HG02623 (cell line): ENCODE results near the gene SYTL3.
"Not testable (repeated sequence)": the region's sequence is repeated elsewhere in the genome, so short reads cannot be mapped to it uniquely, and the experiment has no call there.

Source experiments
- ATAC-seq: cut with Tn5 transposase; IDR thresholded peaks from one replicate; pipeline ENCODE4 v1.9.1; 2021; ENCODE audit warnings: moderate library complexity; ENCODE audit not compliant: unreplicated experiment

The SYTL3 gene

DNA sequence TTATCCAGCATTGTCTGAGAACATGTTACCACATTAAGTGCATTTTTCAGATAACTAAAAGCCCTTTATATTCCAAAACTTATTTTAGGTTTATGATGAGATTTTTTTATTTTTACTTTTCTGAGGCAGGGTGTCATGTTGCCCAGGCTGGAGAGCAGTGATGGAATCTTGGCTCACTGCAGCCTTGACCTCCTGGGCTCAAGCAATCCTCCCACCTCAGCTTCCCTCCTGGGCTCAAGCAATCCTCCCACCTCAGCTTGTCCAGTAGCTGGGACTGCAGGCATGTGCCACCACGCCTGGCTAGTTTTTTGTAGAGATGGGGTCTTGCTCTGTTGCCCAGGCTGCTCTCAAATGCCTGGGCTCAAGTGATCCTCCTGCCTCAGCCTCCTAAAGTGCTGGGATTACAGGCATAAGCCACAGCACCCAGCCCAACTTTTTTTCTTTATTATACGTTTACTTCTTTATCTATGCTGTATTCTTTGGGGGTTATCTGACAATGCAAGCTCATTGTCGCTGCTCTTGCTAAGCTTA is 11.5 kb upstream of the SYTL3 start:
- ATAC-seq, result no peak

DNA sequence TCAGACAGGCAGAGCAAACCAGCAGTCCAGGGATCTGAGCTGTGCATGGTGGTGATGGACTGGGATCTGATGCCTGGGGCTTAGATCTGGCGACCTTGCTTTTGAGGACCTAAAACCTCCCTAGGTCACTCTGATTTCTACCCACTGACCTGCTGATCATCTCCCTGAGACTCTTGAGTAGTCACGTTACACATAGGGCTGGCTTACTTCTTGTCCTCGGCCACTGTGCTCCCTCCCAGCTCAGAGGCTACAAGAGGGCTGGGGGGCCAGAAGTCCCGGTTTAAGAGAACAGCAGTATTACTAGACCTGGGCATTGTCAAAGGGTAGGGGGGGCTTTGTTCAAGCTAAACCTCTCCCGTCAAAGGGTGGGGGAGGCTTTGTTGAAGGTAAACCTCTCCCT is 10.8 kb upstream of the SYTL3 start:
- no peak for ATAC-seq

DNA sequence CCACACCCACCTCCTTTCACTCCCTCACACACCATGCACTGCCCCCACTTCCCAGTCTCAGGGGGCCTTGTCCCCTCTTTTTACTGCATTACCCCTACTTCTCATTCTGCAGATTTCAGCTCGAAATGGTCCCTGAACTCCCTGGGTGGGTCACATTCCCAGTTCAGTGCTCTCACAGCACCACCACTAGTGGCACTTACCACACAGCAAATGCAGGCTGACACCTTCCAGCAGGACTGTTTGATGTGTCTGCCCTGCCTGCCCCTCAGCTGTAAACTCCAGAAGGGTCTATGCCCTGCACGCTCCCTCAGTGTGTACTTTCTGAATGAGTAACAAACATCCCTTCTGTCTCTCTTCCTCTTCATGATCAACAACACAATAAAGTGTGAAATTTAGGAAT is 9.3 kb upstream of the SYTL3 start:
- ATAC-seq, result no peak

DNA sequence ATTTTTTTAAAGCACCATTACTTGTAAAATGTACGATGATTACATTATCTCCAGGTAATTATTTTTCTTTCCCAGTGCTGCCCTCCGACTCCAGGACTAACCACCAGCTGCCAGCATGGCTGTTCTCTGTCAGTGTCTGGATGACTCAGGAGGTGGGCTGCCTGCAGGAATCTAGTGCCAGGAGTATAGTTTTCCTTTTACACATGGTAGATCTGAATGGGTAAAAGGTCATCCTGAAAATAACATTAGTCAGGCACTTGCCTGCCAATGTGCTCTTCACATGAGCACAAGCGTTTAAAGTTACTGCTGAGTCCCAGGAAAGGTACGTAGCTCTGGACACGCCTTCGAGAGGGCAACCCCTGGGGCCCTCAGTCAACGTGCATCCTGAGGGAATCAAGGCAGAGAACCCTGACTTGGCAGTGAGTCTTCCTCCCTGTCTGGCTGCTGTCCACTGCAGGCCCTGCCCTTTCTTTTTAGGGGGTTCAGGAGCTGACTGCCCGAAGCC is 7.7 kb upstream of the SYTL3 start:
- ATAC-seq, result no peak

DNA sequence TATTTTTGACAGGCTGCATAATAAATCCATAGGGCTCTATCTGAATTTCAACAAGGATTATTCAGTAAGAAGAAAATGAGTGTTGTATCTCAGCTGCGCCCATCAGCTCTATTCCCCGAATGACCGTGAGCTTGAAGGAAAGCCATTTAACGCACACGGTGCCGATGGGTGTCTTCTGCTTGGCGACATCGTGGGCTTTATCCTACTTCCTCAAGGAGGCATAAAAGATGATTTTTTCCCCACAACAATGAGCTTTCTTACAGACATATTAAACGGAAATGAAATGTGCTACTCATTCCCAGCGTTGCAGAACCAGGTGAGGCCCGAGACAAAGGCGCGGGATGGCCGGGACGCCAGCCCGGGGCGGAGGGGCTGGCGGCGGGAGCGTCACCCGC is 6.0 kb upstream of the SYTL3 start:
- no peak for ATAC-seq

DNA sequence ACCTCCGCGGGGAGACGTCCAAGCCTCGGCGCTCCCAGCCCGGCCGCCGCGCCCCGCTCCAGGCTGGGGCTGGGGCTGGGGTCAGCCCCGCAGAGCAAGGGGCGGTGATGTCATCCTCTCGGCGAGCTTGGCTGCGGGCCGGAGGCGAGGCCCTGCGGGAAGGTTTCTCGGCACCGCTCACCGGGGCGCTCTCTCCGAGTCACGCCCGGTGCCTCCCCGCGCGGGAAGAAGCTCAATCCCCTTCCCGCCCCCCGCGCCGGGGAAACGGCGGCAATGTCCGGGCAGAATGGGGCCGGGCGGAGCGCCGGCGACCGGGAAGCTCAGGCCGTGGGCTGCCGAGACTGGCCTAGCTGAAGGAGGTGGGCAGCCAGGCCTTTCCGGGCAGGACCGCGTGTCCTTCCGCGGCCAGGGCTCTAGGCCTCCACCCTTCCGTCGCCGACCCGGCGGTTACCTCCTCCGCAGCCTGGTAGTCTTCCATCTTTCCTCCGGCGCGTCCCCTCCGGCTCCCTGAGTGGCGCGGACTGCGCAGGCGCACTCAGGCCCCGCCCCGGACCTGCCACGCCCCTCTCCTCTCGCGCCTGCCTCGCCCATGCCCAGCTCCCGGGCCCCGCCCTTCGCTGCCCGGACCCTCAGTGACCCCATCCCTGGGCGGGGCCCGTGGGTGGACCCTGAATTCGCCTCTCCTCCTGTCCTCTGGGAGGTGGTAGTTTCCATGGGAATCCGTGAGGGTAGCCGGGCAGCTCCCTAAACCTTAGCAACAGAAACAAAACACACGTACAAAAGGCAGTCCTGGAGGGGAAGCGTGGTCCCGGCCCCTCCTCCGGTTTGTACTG is 5.4 kb upstream of the SYTL3 start, which contains the start of gene DYNLT1:
Gene DYNLT1 (minus strand): TSS at position 513 of the 833 bp plus-strand sequence. CDS start 35 bp downstream, at position 478.
- peak; percentile 62 for ATAC-seq

DNA sequence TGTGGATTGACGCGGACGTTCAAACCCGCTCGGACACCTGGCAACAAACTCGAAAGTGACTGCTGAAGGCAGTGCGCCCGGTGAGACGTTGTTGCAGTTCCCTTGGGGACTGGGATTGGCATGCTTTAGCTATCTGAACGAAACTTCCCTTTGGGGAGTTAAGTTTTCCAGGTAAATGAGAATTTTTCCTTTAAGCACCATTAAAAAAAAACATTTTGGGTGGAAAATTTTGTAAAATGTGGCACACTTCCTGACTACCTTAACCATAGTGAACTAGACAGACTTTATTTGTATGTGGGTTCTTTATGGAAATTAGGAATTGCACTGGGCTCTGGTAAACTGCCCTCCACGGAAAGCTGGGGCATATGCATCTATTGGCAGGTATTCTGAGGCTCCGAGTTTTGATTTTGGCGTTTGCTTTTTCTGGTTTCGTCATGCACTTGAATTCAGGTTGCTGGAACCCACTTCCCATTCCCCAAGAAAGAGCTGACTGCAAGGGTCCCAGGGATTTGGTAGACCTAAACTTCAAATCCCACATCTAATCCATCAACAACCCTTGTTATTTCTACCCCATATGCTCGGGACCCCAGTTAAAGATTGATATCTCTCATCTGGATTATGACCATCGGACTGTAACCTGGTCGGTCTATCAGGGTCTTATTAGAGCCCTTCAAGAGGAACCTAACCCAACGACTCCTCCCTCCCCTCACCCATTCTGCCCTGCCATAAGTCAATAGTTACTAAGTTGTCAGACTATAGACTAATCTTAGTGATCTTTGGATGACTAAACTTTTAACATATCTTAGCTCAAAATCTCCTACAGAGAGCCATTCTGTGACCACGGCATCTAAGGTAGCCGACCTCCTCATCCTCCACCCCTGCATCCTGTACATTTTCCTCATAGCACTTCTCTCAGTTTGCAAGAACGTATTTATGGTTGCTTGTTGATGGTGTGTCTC is 4.5 kb upstream of the SYTL3 start:
- peak; percentile 25 for ATAC-seq

DNA sequence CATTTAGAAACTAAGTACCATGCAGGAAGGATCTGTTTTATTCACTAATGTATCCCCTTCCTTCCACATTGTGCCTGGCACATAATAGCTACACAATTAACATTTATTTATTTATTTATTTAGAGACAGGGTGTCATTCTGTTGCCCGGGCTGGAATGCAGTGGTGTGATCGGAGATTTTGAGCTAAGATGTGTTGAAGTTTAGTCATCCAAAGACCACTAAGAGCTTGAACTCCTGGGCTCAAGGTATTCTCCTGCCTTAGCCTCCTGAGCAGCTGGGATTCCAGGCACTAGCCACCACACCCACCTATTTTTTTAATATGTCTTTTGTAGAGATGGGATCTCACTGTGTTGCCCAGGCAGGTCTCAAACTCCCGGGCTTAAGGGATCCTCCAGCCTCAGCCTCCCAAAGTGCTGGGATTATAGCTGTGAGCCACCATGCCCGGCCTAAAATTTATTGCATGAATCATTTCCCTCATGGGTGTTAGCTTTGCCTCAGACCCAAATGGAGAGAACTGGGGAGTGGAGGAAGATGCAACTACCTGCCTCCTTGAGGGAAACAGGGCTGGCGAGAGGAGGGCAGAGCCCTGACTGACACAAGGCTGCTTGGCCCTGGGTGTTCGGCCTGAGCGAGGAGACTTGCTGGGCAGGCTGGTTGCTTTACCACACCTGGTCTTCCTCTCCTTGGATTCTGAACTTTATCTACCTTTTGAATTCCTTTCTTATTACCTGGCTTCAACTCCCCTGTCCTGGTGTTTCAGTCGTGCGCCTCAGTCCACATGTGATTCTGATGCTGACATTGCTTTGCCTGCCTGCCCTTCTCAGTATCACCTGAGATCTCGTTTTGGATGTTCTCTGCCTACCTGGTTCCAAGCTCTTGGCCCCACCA is 3.6 kb upstream of the SYTL3 start:
- no peak for ATAC-seq

DNA sequence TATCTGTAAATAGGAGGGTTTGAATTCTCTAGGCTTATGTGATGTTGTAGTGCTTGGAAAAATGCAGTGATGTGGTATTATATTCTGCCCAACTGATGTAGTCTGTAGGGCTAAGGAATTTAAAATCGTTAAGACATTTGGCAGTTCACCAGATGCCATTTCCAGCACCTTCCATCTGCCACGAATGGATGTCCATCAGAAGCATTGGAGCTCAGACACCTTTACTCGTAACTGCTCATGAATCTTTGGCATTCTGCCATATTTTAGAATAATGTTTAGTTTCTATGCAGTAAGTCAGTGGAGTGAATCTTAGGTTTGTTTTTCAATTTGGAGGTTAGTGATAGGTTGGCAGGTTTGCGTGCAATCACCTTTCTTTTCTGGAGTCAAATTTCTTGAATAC is 2.4 kb upstream of the SYTL3 start:
- no peak for ATAC-seq

DNA sequence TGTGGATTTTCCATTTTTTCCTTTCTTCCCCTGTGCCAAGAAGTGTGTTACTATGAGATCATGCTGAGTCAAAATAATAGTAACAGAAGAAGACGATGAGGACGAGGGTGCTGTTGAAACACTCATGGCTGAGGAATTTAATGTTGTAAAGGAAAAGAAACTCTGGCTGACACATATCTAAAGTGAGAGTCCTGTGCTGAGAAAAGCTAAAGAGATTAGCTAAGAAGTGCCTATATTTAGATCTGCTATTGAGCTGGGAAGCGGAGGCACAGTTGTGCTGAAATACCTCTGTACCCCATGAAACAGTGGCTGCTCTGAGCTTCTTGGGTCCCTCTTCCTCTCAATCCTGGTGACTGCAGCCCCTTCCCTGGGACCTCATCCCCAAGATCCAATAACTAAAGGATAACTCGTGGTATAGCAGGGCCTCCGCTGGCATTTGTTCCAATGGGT is 1.1 kb upstream of the SYTL3 start:
- ATAC-seq, result no peak

DNA sequence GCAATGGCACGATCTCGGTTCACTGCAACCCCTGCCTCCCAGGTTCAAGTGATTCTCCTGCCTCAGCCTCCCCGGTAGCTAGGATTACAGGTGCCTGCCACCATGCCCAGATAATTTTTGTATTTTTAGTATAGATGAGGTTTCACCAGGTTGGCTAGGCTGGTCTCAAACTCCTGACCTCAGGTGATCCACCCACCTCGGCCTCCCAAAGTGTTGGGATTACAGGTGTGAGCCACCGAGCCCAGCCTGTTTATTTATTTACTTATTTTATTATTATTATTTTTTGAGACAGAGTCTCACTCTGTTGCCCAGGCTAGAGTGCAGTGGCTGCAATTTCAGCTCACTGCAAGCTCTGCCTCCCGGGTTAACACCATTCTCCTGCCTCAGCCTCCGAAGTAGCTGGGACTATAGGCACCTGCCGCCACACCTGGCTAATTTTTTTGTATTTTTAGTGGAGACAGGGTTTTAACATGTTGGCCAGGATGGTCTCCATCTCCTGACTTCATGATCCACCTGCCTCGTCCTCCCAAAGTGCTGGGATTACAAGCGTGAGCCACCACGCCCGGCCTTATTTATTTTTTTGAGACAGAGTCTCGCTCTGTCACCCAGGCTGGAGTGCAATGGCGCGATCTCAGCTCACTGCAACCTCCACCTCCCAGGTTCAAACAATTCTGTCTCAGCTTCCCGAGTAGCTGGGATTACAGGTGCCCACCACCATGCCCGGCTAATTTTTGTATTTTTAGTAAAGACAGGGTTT is 2.3 kb downstream of the SYTL3 start:
- not testable (repeated sequence) for ATAC-seq

DNA sequence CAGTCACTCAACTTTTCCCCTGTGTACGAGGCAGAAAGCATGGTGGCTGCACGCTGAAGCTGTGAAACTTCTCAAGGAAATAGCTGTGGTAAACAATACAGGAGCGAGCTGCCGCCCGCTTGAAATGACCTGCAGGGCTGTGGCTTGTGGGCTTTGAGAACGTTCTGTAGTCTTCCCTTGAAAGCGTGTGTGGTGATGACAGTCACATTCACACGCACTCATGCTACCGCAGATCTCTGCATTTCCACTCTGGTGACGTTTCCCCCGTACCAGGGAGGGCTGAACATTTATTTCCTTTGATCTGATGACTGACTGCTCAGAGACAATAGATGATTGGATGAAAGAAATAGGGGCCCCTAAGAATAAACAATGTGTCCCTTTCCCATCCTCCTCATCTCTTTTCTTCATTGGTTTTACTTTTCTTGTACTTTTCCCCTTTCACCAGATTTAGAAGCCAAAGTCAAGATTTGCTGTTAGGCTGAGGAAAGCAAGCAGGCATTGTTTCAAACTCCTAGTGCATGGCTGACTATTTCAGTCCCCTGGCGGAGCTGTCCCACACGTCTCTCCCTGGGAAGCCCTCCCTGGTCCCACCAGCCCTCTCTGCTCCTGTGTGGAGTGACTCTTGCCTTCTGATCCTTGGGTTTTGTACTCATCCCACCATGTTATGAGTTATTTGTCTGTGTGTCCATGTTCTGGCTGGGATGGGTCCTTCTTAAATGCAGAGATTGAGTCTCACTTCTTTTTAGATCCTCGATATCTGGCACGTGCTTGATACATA is 3.9 kb downstream of the SYTL3 start:
- peak; percentile 40 for ATAC-seq

DNA sequence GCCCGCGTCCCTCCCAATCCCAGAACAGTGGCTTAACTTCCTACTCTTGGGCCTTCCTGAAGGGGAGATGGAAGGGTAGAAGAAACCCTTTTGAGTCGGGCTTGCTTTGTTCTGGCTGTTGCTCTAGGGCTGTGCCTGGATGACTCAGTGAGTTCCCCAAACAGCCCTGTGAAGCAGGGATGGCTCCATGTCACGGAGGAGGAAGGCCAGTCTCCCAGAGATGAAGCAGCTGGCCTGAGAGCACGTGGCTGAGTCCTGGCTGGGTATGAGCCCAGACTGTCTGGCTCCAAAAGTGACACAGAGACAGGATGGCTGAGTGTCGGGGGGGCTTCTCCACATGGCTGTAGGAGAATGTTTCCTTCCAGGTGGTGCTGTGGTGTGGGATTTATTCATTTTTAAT is 4.6 kb downstream of the SYTL3 start:
- ATAC-seq, result no peak

DNA sequence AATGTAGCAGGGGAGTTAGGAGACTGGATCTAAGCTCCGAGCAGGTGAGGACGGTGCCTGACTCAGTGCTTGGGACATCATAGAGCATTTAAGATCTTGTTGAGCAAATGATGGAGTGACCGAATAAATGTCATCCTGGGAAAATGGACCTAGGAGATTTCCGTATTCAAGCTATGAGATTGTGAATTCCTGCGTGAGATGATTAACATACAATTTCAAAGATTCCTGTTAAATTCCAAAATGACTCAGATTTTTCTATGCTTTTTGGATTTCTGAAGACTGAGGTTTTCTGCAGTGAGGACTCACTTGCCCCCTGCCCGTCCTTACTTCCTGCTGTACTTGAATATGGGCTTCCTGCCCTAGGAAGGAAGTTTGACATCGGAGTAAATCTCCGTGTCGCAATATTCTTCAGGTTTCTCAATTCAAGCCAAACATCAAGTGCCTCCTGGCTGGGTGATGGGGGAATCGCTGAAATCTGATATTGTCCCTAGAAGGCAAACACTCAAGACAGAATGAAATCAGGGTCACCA is 5.2 kb downstream of the SYTL3 start:
- ATAC-seq, result no peak

DNA sequence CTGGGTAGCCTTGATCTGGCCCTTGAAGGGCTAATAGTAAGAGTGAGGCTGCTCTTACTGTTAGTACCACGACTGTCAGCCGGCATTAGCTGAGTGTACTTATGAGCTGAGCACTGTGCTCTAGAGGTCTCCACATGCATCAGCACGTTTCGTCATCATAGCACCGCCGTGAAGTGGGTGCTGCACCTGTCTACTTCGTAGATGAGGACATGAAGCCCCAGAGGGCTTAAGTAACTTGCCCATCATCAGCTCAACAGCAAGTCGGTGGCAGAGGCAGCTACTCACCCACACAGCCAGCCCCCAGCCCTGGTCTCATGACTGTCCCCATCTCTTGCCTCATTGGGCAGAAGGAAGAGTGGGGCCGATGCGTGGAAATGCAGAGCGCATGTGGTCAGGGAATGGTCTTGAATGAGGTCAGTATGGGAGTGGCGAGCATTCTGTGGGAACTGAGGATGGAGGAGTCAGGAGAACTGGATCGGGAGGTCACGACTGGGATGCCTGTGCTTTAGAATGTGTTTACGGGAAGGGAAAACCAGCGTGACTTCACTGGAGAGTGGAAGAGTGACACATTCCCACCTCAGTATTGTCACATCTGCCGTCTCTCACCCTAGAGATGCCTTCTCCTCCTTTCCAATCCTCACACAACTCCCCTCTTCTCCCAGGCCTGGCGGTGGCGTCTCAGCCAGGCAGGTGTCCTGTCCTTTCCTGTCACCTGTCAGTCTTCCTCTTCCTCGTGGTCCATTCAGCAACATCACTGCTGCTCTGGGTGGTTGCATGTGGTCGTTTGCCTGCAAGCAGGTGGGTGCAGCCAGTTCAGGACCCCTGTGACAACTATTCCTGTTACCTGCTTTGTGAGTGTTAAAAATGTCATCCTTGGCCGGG is 6.0 kb downstream of the SYTL3 start:
- ATAC-seq, result no peak

DNA sequence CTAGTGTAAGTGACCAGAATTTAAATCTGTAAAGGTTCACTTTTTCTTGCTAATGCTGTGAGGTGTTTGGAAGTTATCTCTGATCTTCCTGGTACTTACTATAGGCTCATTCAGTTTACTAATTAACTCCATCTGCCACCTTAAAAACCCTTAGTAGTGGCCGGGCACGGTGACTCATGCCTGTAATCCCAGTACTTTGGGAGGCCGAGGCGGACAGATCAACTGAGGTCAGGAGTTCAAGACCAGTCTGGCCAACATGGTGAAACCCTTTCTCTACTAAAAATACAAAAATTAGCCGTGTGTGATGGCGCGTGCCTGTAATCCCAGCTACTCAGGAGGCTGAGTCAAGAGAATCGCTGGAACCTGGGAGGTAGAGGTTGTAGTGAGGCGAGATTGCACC is 7.1 kb downstream of the SYTL3 start:
- not testable (repeated sequence) for ATAC-seq

DNA sequence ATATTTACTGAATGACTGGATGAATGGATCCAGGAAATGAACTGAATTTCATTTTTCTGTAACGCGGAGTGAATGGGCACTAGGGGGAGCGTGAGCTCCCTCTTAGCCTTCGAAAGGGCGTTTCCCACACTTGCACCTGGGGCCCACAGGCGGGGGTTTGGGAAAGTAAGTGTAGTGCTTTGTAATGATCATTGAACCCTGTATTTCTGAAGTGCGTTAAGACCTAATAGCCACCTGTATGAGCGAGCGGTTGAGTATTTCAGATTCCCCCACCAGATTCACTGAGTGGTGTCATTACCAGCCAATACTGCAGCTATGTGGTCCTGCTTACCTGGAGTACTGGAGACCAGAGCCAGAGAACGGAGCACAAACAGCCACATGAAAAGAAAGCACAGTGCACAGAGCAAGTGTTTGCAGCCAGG is 10.5 kb downstream of the SYTL3 start:
- no peak for ATAC-seq
